Measurements from ENCODE around the gene ITCH. TPM values are rescaled to one million over a fixed set of nuclear protein-coding genes. Genes with fewer than 3 reads are reported as not detected.
"Not testable (repeated sequence)": the region's sequence is repeated elsewhere in the genome, so short reads cannot be mapped to it uniquely, and the experiment has no call there.

Gene ITCH
- total RNA-seq, 2 experiments from 2014 or later = 26.1 to 36.8 TPM

- CTCF ChIA-PET (ENCODE audit: unreplicated experiment) = no interaction called here
- DNase-seq (ENCODE audit: low spot score) = no peak
- TF ChIP-seq CTCF (conservative IDR thresholded peaks at IDR 0.05; ENCODE audit: low read length) (no peak), EZH2phosphoT487 (IDR thresholded peaks at IDR 0.05; ENCODE audit: borderline replicate concordance, low read depth, low read length) (no peak)
Observed at GRCh38 chr20:34382174-34382573, 19.1 kb downstream of the ITCH start.

GRCh38 chr20:34382877-34383455 is 19.9 kb downstream of the ITCH start:
- Histone ChIP-seq H3K36me3 (ENCODE audit: insufficient read depth, low read length) (peaks cover 19% of the 10 kb centered on the region), H3K4me1 (ENCODE audit: insufficient read depth, low read length, poor library complexity, severe bottlenecking) (peaks cover 29% of the 10 kb centered on the region), H3K79me2 (ENCODE audit: insufficient read depth, low read depth, low read length) (peaks cover 46% of the 10 kb centered on the region)
- H3K4me3 ChIP-seq (ENCODE audit: low read depth, low read length, poor library complexity, severe bottlenecking); H3K9me2 ChIP-seq (ENCODE audit: insufficient read depth, low read length); CTCF ChIA-PET (ENCODE audit: unreplicated experiment); H3K4me2 ChIP-seq (ENCODE audit: low read length); POLR2A ChIA-PET; H3K9me3 ChIP-seq (ENCODE audit: low read length); H2AFZ ChIP-seq (ENCODE audit: low read length); H4K20me1 ChIP-seq (ENCODE audit: insufficient read depth, low read length); DNase-seq (ENCODE audit: low spot score); H3K27ac ChIP-seq (ENCODE audit: low read depth, low read length, poor library complexity, severe bottlenecking); BruUV-seq (replicated peaks); intact Hi-C loops (cut with micrococcal nuclease; ENCODE audit: unreplicated experiment): not testable (repeated sequence)

More at GRCh38 chr20:34382174-34382573, 19.1 kb downstream of the ITCH start:
- peaks cover 19% of the 10 kb centered on the region for H3K36me3 ChIP-seq (ENCODE audit: insufficient read depth, low read length)
- peaks cover 10% of the 10 kb centered on the region for H4K20me1 ChIP-seq (ENCODE audit: insufficient read depth, low read length)
- BruUV-seq (replicated peaks) = no TSS peak
- no peak overlapping the region for H3K27ac ChIP-seq (ENCODE audit: low read depth, low read length, poor library complexity, severe bottlenecking)
- H2AFZ ChIP-seq (ENCODE audit: low read length) = no peak overlapping the region
- peaks cover 21% of the 10 kb centered on the region for H3K4me1 ChIP-seq (ENCODE audit: insufficient read depth, low read length, poor library complexity, severe bottlenecking)
- H3K9me2 ChIP-seq (ENCODE audit: insufficient read depth, low read length) = no peaks in the 10 kb centered on the region
- intact Hi-C loops (cut with micrococcal nuclease; ENCODE audit: unreplicated experiment) = no loop called here
- no peak overlapping the region for H3K4me2 ChIP-seq (ENCODE audit: low read length)
- POLR2A ChIA-PET = no interaction called here
- no peak overlapping the region for H3K4me3 ChIP-seq (ENCODE audit: low read depth, low read length, poor library complexity, severe bottlenecking)
- H3K79me2 ChIP-seq (ENCODE audit: insufficient read depth, low read depth, low read length) = peaks cover 38% of the 10 kb centered on the region
- H3K9me3 ChIP-seq (ENCODE audit: low read length) = no peaks in the 10 kb centered on the region

- peaks cover 9% of the 10 kb centered on the region for H4K20me1 ChIP-seq (ENCODE audit: insufficient read depth, low read length)
- ChIA-PET POLR2A (interaction anchor here (0.6 to 1.3 kb wide), 2 partner anchors 14 to 402 kb away, joined by 4 read pairs; no protein-coding TSS in a partner anchor), CTCF (ENCODE audit: unreplicated experiment) (no interaction called here)
- intact Hi-C loops (cut with micrococcal nuclease; ENCODE audit: unreplicated experiment) = no loop called here
- no peak for TF ChIP-seq CTCF (conservative IDR thresholded peaks at IDR 0.05; ENCODE audit: low read length)
- TF ChIP-seq EZH2phosphoT487 (IDR thresholded peaks at IDR 0.05; ENCODE audit: borderline replicate concordance, low read depth, low read length) = no peak
- no peaks in the 10 kb centered on the region for H3K9me3 ChIP-seq (ENCODE audit: low read length)
- DNase-seq (ENCODE audit: low spot score) = peak; percentile 18
- H3K79me2 ChIP-seq (ENCODE audit: insufficient read depth, low read depth, low read length) = peaks cover 37% of the 10 kb centered on the region; the same call in 1 of the 2 replicates
- H2AFZ ChIP-seq (ENCODE audit: low read length) = no peak overlapping the region
- no peak overlapping the region for H3K27ac ChIP-seq (ENCODE audit: low read depth, low read length, poor library complexity, severe bottlenecking)
- H3K4me3 ChIP-seq (ENCODE audit: low read depth, low read length, poor library complexity, severe bottlenecking) = no peak overlapping the region
- peaks cover 42% of the 10 kb centered on the region for H3K4me1 ChIP-seq (ENCODE audit: insufficient read depth, low read length, poor library complexity, severe bottlenecking)
- peaks cover 18% of the 10 kb centered on the region; the same call in 1 of the 2 replicates for H3K36me3 ChIP-seq (ENCODE audit: insufficient read depth, low read length)
- peak overlapping the region; percentile 45 for H3K4me2 ChIP-seq (ENCODE audit: low read length)
- no TSS peak for BruUV-seq (replicated peaks)
- H3K9me2 ChIP-seq (ENCODE audit: insufficient read depth, low read length) = no peaks in the 10 kb centered on the region
Observed at GRCh38 chr20:34385464-34385863, 22.4 kb downstream of the ITCH start.
